H9 (cell line): ENCODE data around the gene GABRB3. TPM values are rescaled to one million over a fixed set of nuclear protein-coding genes. Genes with fewer than 3 reads are reported as not detected.

ENCODE experiments used
- DNase-seq: peaks from one replicate; pipeline ENCODE4 v3.0.0-alpha.2; 2017
- H2AFZ ChIP-seq: one replicate; pipeline ENCODE4 v1.6.1; 2013; ENCODE audit warnings: mild to moderate bottlenecking, low read length, control low read depth, moderate library complexity
- H2AK5ac ChIP-seq: 2 replicates; pipeline ENCODE4 v1.6.1; 2013; ENCODE audit warnings: low read length, control low read depth, mixed read lengths; ENCODE audit not compliant: insufficient read length
- H2BK120ac ChIP-seq: one replicate; pipeline ENCODE4 v1.6.1; 2013; ENCODE audit warnings: low read depth, mild to moderate bottlenecking, low read length, control low read depth, inconsistent platforms; ENCODE audit not compliant: poor library complexity, severe bottlenecking
- H2BK12ac ChIP-seq: 2 replicates; pipeline ENCODE4 v1.6.1; 2013; ENCODE audit warnings: low read length, control low read depth, mixed read lengths, low read depth; ENCODE audit not compliant: insufficient read length
- H2BK15ac ChIP-seq: 2 replicates; pipeline ENCODE4 v1.6.1; 2013; ENCODE audit warnings: low read depth, low read length, control low read depth
- H2BK20ac ChIP-seq: one replicate; pipeline ENCODE4 v1.6.1; 2013; ENCODE audit warnings: low read depth, mild to moderate bottlenecking, low read length, control low read depth, inconsistent platforms; ENCODE audit not compliant: poor library complexity, severe bottlenecking
- H2BK5ac ChIP-seq: 2 replicates; pipeline ENCODE4 v1.6.1; 2013; ENCODE audit warnings: low read length, control low read depth, mixed read lengths; ENCODE audit not compliant: insufficient read length
- H3K14ac ChIP-seq: 2 replicates; pipeline ENCODE4 v1.6.1; 2013; ENCODE audit warnings: low read length, control low read depth; ENCODE audit not compliant: insufficient read depth
- H3K18ac ChIP-seq: 2 replicates; pipeline ENCODE4 v1.6.1; 2013; ENCODE audit warnings: low read depth, mild to moderate bottlenecking, mixed read lengths, low read length, control low read depth; ENCODE audit not compliant: insufficient read length
- H3K23ac ChIP-seq: 2 replicates; pipeline ENCODE4 v1.6.1; 2013; ENCODE audit warnings: low read length, control low read depth, mixed read lengths, low read depth; ENCODE audit not compliant: insufficient read length
- H3K23me2 ChIP-seq: 2 replicates; pipeline ENCODE4 v1.6.1; 2013; ENCODE audit warnings: low read depth, mild to moderate bottlenecking, mixed read lengths, low read length, control low read depth; ENCODE audit not compliant: insufficient read length, poor library complexity, severe bottlenecking
- H3K27ac ChIP-seq: 2 replicates; pipeline ENCODE4 v1.5.1; 2013; ENCODE audit warnings: low read length, control low read depth, mixed read lengths, low read depth; ENCODE audit not compliant: insufficient read length
- H3K27me3 ChIP-seq: 2 replicates; pipeline ENCODE4 v1.6.1; 2013; ENCODE audit warnings: low read length, control low read depth, inconsistent platforms; ENCODE audit not compliant: insufficient read depth
- H3K4ac ChIP-seq: 2 replicates; pipeline ENCODE4 v1.6.1; 2013; ENCODE audit warnings: low read depth, mild to moderate bottlenecking, control low read depth, inconsistent platforms, low read length, moderate library complexity
- H3K4me1 ChIP-seq: 2 replicates; pipeline ENCODE4 v1.6.1; 2013; ENCODE audit warnings: low read length, control low read depth, inconsistent platforms; ENCODE audit not compliant: insufficient read depth
- H3K4me2 ChIP-seq: 2 replicates; pipeline ENCODE4 v1.6.1; 2013; ENCODE audit warnings: low read length, control low read depth, mixed read lengths; ENCODE audit not compliant: insufficient read length, insufficient read depth
- H3K56ac ChIP-seq: 2 replicates; pipeline ENCODE4 v1.6.1; 2013; ENCODE audit warnings: low read depth, mild to moderate bottlenecking, mixed read lengths, low read length, control low read depth; ENCODE audit not compliant: insufficient read length
- H3K79me1 ChIP-seq: 2 replicates; pipeline ENCODE4 v1.6.1; 2013; ENCODE audit warnings: low read depth, mild to moderate bottlenecking, moderate library complexity, low read length, control low read depth, inconsistent platforms; ENCODE audit not compliant: insufficient read depth, poor library complexity, severe bottlenecking
- H3K79me2 ChIP-seq: 2 replicates; pipeline ENCODE4 v1.6.1; 2013; ENCODE audit warnings: low read length, control low read depth, inconsistent platforms; ENCODE audit not compliant: insufficient read depth
- H3K9ac ChIP-seq: 2 replicates; pipeline ENCODE4 v1.6.1; 2013; ENCODE audit warnings: low read length, control low read depth, mixed read lengths; ENCODE audit not compliant: insufficient read length; ENCODE audit errors: extremely low read depth
- H3K9me3 ChIP-seq: one replicate; pipeline ENCODE4 v1.6.1; 2013; ENCODE audit warnings: low read depth, low read length, inconsistent platforms; ENCODE audit not compliant: control insufficient read depth
- H3T11ph ChIP-seq: one replicate; pipeline ENCODE4 v1.6.1; 2013; ENCODE audit warnings: mild to moderate bottlenecking, low read length, control low read depth, inconsistent platforms
- H4K20me1 ChIP-seq: one replicate; pipeline ENCODE4 v1.6.1; 2013; ENCODE audit not compliant: control insufficient read depth, insufficient read length, insufficient read depth
- H4K5ac ChIP-seq: 2 replicates; pipeline ENCODE4 v1.6.1; 2013; ENCODE audit warnings: low read depth, mild to moderate bottlenecking, mixed read lengths, low read length, control low read depth; ENCODE audit not compliant: insufficient read length
- H4K8ac ChIP-seq: replicated peaks from 2 replicates; pipeline ENCODE4 v1.6.1; 2013; ENCODE audit warnings: low read length, control low read depth, mixed read lengths, low read depth; ENCODE audit not compliant: insufficient read length
- H4K91ac ChIP-seq: 2 replicates; pipeline ENCODE4 v1.6.1; 2013; ENCODE audit warnings: low read depth, mild to moderate bottlenecking, moderate library complexity, mixed read lengths, low read length, control low read depth; ENCODE audit not compliant: insufficient read length
- H3K27ac Mint-ChIP-seq, 3 experiments: 2 replicates in 2 of 3; 3 replicates in 1 of 3; pipeline ENCODE4 v1.8.0; 2020 to 2021; ENCODE audit warnings: mixed read lengths in 3 of 3, mild to moderate bottlenecking in 1 of 3, moderate library complexity in 1 of 3
- H3K27me3 Mint-ChIP-seq: 2 replicates; pipeline ENCODE4 v1.8.0; 2021; ENCODE audit warnings: low read depth, mild to moderate bottlenecking, moderate library complexity, mixed read lengths
- H3K36me3 Mint-ChIP-seq, 3 experiments: 2 replicates in 2 of 3; 3 replicates in 1 of 3; pipeline ENCODE4 v1.8.0; 2020 to 2021; ENCODE audit warnings: low read depth in 3 of 3, mixed read lengths in 3 of 3; ENCODE audit not compliant: insufficient read depth in 1 of 3
- H3K4me1 Mint-ChIP-seq, 2 experiments: 2 replicates each; pipeline ENCODE4 v1.8.0; 2020; ENCODE audit warnings: mixed read lengths in 2 of 2
- H3K4me3 Mint-ChIP-seq, 2 experiments: 2 replicates in 1 of 2; 3 replicates in 1 of 2; pipeline ENCODE4 v1.8.0; 2020 to 2021; ENCODE audit warnings: mild to moderate bottlenecking in 2 of 2, mixed read lengths in 2 of 2, moderate library complexity in 1 of 2
- H3K9me3 Mint-ChIP-seq, 2 experiments: 2 replicates in 1 of 2; 3 replicates in 1 of 2; pipeline ENCODE4 v1.8.0; 2020; ENCODE audit warnings: mild to moderate bottlenecking in 2 of 2, mixed read lengths in 2 of 2, moderate library complexity in 1 of 2
- CTCF ChIP-seq: fragments of 200-600 bp; sonication (generic); conservative IDR thresholded peaks from 3 replicates; pipeline ENCODE4 v1.8.0; 2021; ENCODE audit warnings: antibody characterized with exemption, mild to moderate bottlenecking
- WGBS: extraction: QIAGEN DNeasy Blood & Tissue Kit; methylation state at CpG from one replicate; pipeline ENCODE4 v1.1.7; 2013; ENCODE audit warnings: missing lambda C conversion rate, low lambda C conversion rate, mixed read lengths; ENCODE audit not compliant: insufficient read length; ENCODE audit errors: extremely low coverage; 5-methylcytosine and 5-hydroxymethylcytosine counted together
- total RNA-seq: library from RNA; stranded (reverse); gene quantifications from 2 replicates; pipeline ENCODE4 v1.2.1, GENCODE V29; 2021

GABRB3 gene
- total RNA-seq, 1 experiment from 2014 or later = 98.2 TPM

- H3K23me2 ChIP-seq = no peaks in the 10 kb centered on the region
- no peak for DNase-seq
- H4K5ac ChIP-seq = no peak overlapping the region
- H3K18ac ChIP-seq = no peak overlapping the region
- H4K91ac ChIP-seq = no peak overlapping the region
- no peak overlapping the region for H3K14ac ChIP-seq
- TF ChIP-seq CTCF = no peak
- H3K4me1 Mint-ChIP-seq = peaks cover 40 to 43% of the 10 kb centered on the region in 2 experiments
- no peaks in the 10 kb centered on the region for H4K20me1 ChIP-seq
- H3K27me3 ChIP-seq = no peaks in the 10 kb centered on the region
- peak overlapping the region in 2 of 3 experiments; percentile 74 to 80; a peak in 4 of 7 replicates for H3K27ac Mint-ChIP-seq
- no peak overlapping the region for H2BK15ac ChIP-seq
- H3K23ac ChIP-seq = no peak overlapping the region
- H3K79me1 ChIP-seq = peaks cover 9% of the 10 kb centered on the region
- no peak overlapping the region for H2AFZ ChIP-seq
- H2AK5ac ChIP-seq = no peak overlapping the region
- H2BK12ac ChIP-seq = no peak overlapping the region
- H3T11ph ChIP-seq = no peak overlapping the region
- no peaks in the 10 kb centered on the region; the same call in 1 of the 2 replicates for H3K27me3 Mint-ChIP-seq
- no peak overlapping the region for H3K56ac ChIP-seq
- peaks cover 11% of the 10 kb centered on the region; the same call in 1 of the 2 replicates for H3K4me1 ChIP-seq
- no peak overlapping the region for H3K9ac ChIP-seq
- H3K27ac ChIP-seq = no peak overlapping the region
- H3K4me2 ChIP-seq = no peak overlapping the region
- peaks cover 8 to 9% of the 10 kb centered on the region in 2 experiments; a peak in 4 of 5 replicates for H3K9me3 Mint-ChIP-seq
- no peak overlapping the region for H3K4me3 Mint-ChIP-seq
- no peak overlapping the region for H3K4ac ChIP-seq
- H3K79me2 ChIP-seq = peaks cover 22% of the 10 kb centered on the region; the same call in 1 of the 2 replicates
- no peak overlapping the region for H2BK5ac ChIP-seq
- H3K36me3 Mint-ChIP-seq = peaks cover 19 to 50% (median 42%) of the 10 kb centered on the region in 3 experiments
- no peaks in the 10 kb centered on the region for H3K9me3 ChIP-seq
- H4K8ac ChIP-seq = no peak overlapping the region
- H2BK120ac ChIP-seq = no peak overlapping the region
- no CpG with 5 or more reads among the region's 6 CpGs for WGBS
- H2BK20ac ChIP-seq = no peak overlapping the region
Observed at GRCh38 chr15:26648676-26649075, 124.2 kb downstream of the GABRB3 start.
